Heart left ventricle (tissue), 16 donors: ENCODE measurements around the gene ELOVL7. TPM values are rescaled to one million over a fixed set of nuclear protein-coding genes. Genes with fewer than 3 reads are reported as not detected.
"Not testable (repeated sequence)": the region's sequence is repeated elsewhere in the genome, so short reads cannot be mapped to it uniquely, and the experiment has no call there.

ENCODE experiments used
- ATAC-seq, 4 donors: fragments of 200-7000 bp; cut with Tn5 transposase; one replicate each; pipeline ENCODE4 v1.9.1; 2020 to 2022; ENCODE audit warnings: moderate library complexity in 4 of 4, mild to moderate bottlenecking in 3 of 4, moderate number of reproducible peaks in 1 of 4
- DNase-seq, 5 donors: peaks; one replicate each; pipeline ENCODE4 v3.0.0-alpha.2; 2020
- H3K27ac ChIP-seq, 12 donors: fragments of 200-600 bp; sonication (generic) in 4 of 12; one replicate each; pipeline versions ENCODE4 v1.5.0 to v1.8.0; 2016 to 2022; ENCODE audit warnings: mild to moderate bottlenecking in 2 of 12
- H3K27me3 ChIP-seq, 9 donors: fragments of 200-600 bp; sonication (generic) in 2 of 9; one replicate each; pipeline versions ENCODE4 v1.5.1 to v1.8.0; 2016 to 2022; ENCODE audit warnings: mild to moderate bottlenecking in 3 of 9
- H3K36me3 ChIP-seq, 9 donors: fragments of 200-600 bp; sonication (generic) in 2 of 9; one replicate each; pipeline versions ENCODE4 v1.5.0 to v1.8.0; 2018 to 2022; ENCODE audit warnings: mild to moderate bottlenecking in 2 of 9
- H3K4me1 ChIP-seq, 12 donors: fragments of 200-600 bp; sonication (generic) in 4 of 12; one replicate each; pipeline versions ENCODE4 v1.5.0 to v1.8.0; 2016 to 2022; ENCODE audit warnings: mild to moderate bottlenecking in 3 of 12
- H3K4me3 ChIP-seq, 12 donors: fragments of 200-600 bp; sonication (generic) in 4 of 12; one replicate each; pipeline versions ENCODE4 v1.5.0 to v1.8.0; 2017 to 2022; ENCODE audit warnings: mild to moderate bottlenecking in 9 of 12, moderate library complexity in 4 of 12
- H3K9me3 ChIP-seq, 12 donors: fragments of 200-600 bp; sonication (generic) in 4 of 12; one replicate each; pipeline versions ENCODE4 v1.5.0 to v1.8.0; 2016 to 2022; ENCODE audit warnings: mild to moderate bottlenecking in 1 of 12
- POLR2A ChIP-seq, 2 donors: fragments of 450-650 bp; IDR thresholded peaks; one replicate each; pipeline ENCODE4 v1.6.1; 2017; ENCODE audit warnings: antibody characterized with exemption in 2 of 2, mild to moderate bottlenecking in 2 of 2, moderate library complexity in 2 of 2
- WGBS, 4 donors: extraction: QIAGEN DNeasy Blood & Tissue Kit in 2 of 4; methylation state at CpG; one replicate each; pipeline versions ENCODE4 v1.1.5 to v1.1.7; 2013 to 2018; 5-methylcytosine and 5-hydroxymethylcytosine counted together
- intact Hi-C, 10 donors: fragments of 100-400 bp; cut with DNase I; formaldehyde crosslinking; loops; one replicate each; pipeline versions ENCODE4 v1.11.1 to v1.14.2; 2022
- polyA plus RNA-seq, 2 donors: library from polyadenylated mRNA; stranded (reverse); fragments of 200-250 nt; gene quantifications; one replicate each; pipeline ENCODE4 v1.2.3, GENCODE V29; 2013
- total RNA-seq, 9 donors: library from RNA; depleted of rRNA in 2 of 9; stranded (reverse); fragments of >200 nt in 2 of 9; fragmentation: NEBNext Ultra II Directional in 3 of 9; extraction: Animal tissue kit (Norgen Biotek cat#: 25700) in 3 of 9; gene quantifications; one replicate each; pipeline versions ENCODE4 v1.1.0 to v1.2.4, GENCODE V29; 2016 to 2023
- TF ChIP-seq, protein P1 (sequence below), 12 donors: fragments of 200-600 bp; sonication (generic) in 4 of 12; IDR thresholded peaks; one replicate each; pipeline versions ENCODE4 v1.5.0 to v1.8.0; 2018 to 2022; ENCODE audit warnings: antibody characterized with exemption in 12 of 12, mild to moderate bottlenecking in 5 of 12
- donor health status: ischemic (EF 13 %, LVEDD 7.1; RV severe dilation, severe dysfunction).
- donor health status: healthy with polysubstance abuse.
- donor health status: DM: no; HTN: yes; CAD: no.
- donor health status: DM: no; HTN: no; CAD: no.
- donor health status: ischemic (EF 25% LVEDD 6.9; RV normal size, moderate dysfunction).
- donor health status: ischemic (EF 25% LVEDD 5.7; RV mildly dilated, moderate dysfunction).
- donor health status: healthy.
- donor health status: DM: yes; HTN: yes; CAD: no.
- donor health status: ischemic (EF 35%, LVEDD 5.7; RV mildly dilated, moderate dysfunction).
- donor health status: nonischemic (EF 11% LVEDD 7.7; RV severe dilation, severe dysfunction).
- donor health status: DM: yes; HTN: yes; CAD: no.
- donor health status: PGD.
- donor health status: ischemic (EF 29% LVEDD 5.4; RV normal size, mild dysfunction).
- donor health status: nonischemic (EF 23%, LVEDD 6.1; RV moderate dilation, normal function).

Gene ELOVL7
- total and polyA plus RNA-seq, 11 donors: 0.12 to 1.8 (median 0.87) TPM

- TF ChIP-seq POLR2A (IDR thresholded peaks at IDR 0.05): no peak
- TF ChIP-seq, protein P1, sequence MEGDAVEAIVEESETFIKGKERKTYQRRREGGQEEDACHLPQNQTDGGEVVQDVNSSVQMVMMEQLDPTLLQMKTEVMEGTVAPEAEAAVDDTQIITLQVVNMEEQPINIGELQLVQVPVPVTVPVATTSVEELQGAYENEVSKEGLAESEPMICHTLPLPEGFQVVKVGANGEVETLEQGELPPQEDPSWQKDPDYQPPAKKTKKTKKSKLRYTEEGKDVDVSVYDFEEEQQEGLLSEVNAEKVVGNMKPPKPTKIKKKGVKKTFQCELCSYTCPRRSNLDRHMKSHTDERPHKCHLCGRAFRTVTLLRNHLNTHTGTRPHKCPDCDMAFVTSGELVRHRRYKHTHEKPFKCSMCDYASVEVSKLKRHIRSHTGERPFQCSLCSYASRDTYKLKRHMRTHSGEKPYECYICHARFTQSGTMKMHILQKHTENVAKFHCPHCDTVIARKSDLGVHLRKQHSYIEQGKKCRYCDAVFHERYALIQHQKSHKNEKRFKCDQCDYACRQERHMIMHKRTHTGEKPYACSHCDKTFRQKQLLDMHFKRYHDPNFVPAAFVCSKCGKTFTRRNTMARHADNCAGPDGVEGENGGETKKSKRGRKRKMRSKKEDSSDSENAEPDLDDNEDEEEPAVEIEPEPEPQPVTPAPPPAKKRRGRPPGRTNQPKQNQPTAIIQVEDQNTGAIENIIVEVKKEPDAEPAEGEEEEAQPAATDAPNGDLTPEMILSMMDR (IDR thresholded peaks at IDR 0.05): no peak
- DNase-seq (no peak), ATAC-seq (no peak)
- H3K4me3 ChIP-seq: no peak overlapping the region
- no peak overlapping the region for H3K27ac ChIP-seq
- WGBS, 4 donors: 89 to 95% (median 94%) methylated on average over 4 of the region's 4 CpGs
- H3K27me3 ChIP-seq: no peaks in the 10 kb centered on the region
- intact Hi-C loops: no loop called here
- peaks cover 0 to 7% (median 0%) of the 10 kb centered on the region in 12 donors for H3K4me1 ChIP-seq
- no peaks in the 10 kb centered on the region for H3K9me3 ChIP-seq
- no peaks in the 10 kb centered on the region for H3K36me3 ChIP-seq
Measured at GRCh38 chr5:60821488-60822284, 22.4 kb downstream of the ELOVL7 start.

DNA sequence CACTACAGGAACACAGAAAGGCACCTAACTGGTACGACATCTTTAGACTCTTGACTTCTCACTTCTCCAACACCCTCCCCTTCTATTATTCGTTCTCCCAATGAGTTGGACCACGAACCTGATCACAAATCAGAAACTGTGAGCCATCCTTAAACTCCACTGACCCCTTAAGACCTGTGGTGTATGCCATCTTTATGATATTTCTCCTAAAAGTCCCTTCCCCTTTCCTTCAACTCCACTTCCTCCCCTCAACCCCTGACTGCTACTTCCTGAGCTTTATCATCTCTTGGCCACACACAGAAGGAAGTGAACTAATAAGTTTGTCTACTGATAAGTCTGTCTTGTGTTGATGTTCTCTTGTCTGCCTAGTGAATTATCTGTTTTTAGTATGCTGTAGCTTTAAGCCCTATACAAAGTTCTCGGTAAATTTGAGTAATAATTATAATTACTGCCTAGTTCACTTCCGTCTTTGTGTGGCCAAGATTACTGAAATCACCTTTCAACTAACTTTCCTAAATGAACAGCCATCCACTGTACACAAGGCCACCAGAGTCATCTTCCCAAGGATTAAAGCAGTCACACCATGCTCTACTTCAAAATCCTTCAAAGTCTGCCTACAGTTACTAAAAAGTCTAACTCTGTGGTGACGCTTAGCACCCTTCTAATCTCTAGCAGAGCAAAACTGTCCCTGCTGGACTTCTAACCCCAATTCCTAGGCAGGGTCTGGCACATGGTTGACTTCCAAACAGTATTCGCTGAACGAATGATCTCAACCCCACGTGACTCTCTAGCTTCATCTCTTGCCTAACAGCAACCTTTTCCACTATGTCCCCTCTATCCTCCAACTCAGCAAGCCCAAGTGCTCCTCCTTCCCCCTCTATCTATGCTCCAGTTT lies 23.2 kb downstream of the ELOVL7 start:
- 66 to 74% (median 69%) methylated on average over 9 of the region's 9 CpGs for WGBS, 4 donors
- no peaks in the 10 kb centered on the region for H3K36me3 ChIP-seq
- H3K27ac ChIP-seq: no peak overlapping the region
- TF ChIP-seq, protein P1 (IDR thresholded peaks at IDR 0.05): no peak
- no peak for TF ChIP-seq POLR2A (IDR thresholded peaks at IDR 0.05)
- no peaks in the 10 kb centered on the region for H3K27me3 ChIP-seq
- ATAC-seq (no peak), DNase-seq (no peak)
- H3K9me3 ChIP-seq: no peaks in the 10 kb centered on the region
- peaks cover 0 to 7% (median 0%) of the 10 kb centered on the region in 12 donors for H3K4me1 ChIP-seq
- intact Hi-C loops: no loop called here
- H3K4me3 ChIP-seq: no peak overlapping the region

- H3K4me1 ChIP-seq, H3K27ac ChIP-seq, DNase-seq, H3K27me3 ChIP-seq, H3K36me3 ChIP-seq, ATAC-seq, H3K9me3 ChIP-seq, intact Hi-C loops, H3K4me3 ChIP-seq: not testable (repeated sequence)
- WGBS, 4 donors: 90 to 94% (median 94%) methylated on average over 5 of the region's 5 CpGs
Measured at GRCh38 chr5:60816138-60816537, 27.9 kb downstream of the ELOVL7 start.

DNA sequence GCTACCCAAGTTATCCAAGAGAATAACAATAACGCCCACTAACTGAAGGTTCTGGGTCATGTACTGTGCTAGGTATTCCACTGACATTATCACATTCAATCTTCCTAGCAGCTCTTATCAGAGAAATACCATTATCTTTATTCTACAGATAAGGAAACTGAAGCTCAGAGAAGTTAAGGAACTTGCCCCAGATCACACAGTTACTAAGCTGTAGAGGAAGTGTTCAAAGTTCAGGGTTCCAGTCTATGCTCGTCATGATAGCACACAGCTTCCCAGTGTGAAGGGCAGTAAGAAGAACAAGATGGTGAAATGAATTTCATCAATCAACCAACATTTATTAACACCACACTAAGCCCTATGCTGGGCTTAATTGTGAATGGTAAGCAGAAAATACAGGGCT lies 29.6 kb downstream of the ELOVL7 start:
- TF ChIP-seq, protein P1 (IDR thresholded peaks at IDR 0.05): no peak
- TF ChIP-seq POLR2A (IDR thresholded peaks at IDR 0.05): no peak
- ATAC-seq (no peak), DNase-seq (no peak)
- no peaks in the 10 kb centered on the region for H3K27me3 ChIP-seq
- H3K4me3 ChIP-seq: no peak overlapping the region
- no peaks in the 10 kb centered on the region for H3K9me3 ChIP-seq
- H3K4me1 ChIP-seq: peaks cover 0 to 7% (median 0%) of the 10 kb centered on the region in 12 donors
- 71 to 88% (median 80%) methylated on average over 2 of the region's 2 CpGs for WGBS, 4 donors
- H3K36me3 ChIP-seq: no peaks in the 10 kb centered on the region
- intact Hi-C loops: no loop called here
- no peak overlapping the region for H3K27ac ChIP-seq
